Measurements from ENCODE around the gene KLF6.
"Not testable (repeated sequence)": the region's sequence is repeated elsewhere in the genome, so short reads cannot be mapped to it uniquely, and the experiment has no call there.

KLF6 gene

GRCh38 chr10:3735175-3735574 lies 49.8 kb downstream of the KLF6 start:
- in situ Hi-C loops (cut with MboI; ENCODE audit: low sequenced_read_pairs): no loop called here

- in situ Hi-C loops (cut with MboI; ENCODE audit: low sequenced_read_pairs): no loop called here
Measured at GRCh38 chr10:3734111-3734510, 50.9 kb downstream of the KLF6 start.

GRCh38 chr10:3732183-3732582 lies 52.8 kb downstream of the KLF6 start:
- in situ Hi-C loops (cut with MboI; ENCODE audit: low sequenced_read_pairs): not testable (repeated sequence)

- in situ Hi-C loops (cut with MboI; ENCODE audit: low sequenced_read_pairs): no loop called here
Measured at GRCh38 chr10:3729397-3729976, 55.5 kb downstream of the KLF6 start.

- in situ Hi-C loops (cut with MboI; ENCODE audit: low sequenced_read_pairs): no loop called here
Measured at GRCh38 chr10:3728563-3728962, 56.4 kb downstream of the KLF6 start.

GRCh38 chr10:3727268-3727667 lies 57.7 kb downstream of the KLF6 start:
- in situ Hi-C loops (cut with MboI; ENCODE audit: low sequenced_read_pairs): no loop called here

Data from hTERT RPE-1 (cell line).